K562 (cell line): ENCODE results near the gene USP19.
A peak's percentile ranks its signal among the peaks of the same experiment; 100 is the strongest.

ENCODE experiments used
- POLR2AphosphoS5 ChIP-seq: IDR thresholded peaks from 2 replicates; pipeline ENCODE4 v1.6.1; 2011; ENCODE audit warnings: mild to moderate bottlenecking, low read depth, low read length, moderate library complexity; ENCODE audit not compliant: control insufficient read depth, insufficient read depth
- RAD51 ChIP-seq: fragments of 450-650 bp; IDR thresholded peaks from 2 replicates; pipeline ENCODE4 v1.7.1; 2016; ENCODE audit warnings: low read depth, mild to moderate bottlenecking, borderline replicate concordance
- TAF7 ChIP-seq: fragments of 450-650 bp; IDR thresholded peaks from 2 replicates; pipeline ENCODE4 v1.6.1; 2016; ENCODE audit warnings: missing genetic modification characterization, missing compliant biosample characterization
- ZNF384 ChIP-seq: IDR thresholded peaks from 2 replicates; pipeline ENCODE4 v1.6.1; 2012; ENCODE audit warnings: low read depth, low read length, improper control_type of control experiment

- TF ChIP-seq POLR2AphosphoS5 (peak; percentile 71), RAD51 (no peak), ZNF384 (no peak), TAF7 (no peak)
Measured at GRCh38 chr3:49098429-49098828, 22.2 kb downstream of the USP19 start.
